Measurements from ENCODE around the gene OGFOD2. TPM values are rescaled to one million over a fixed set of nuclear protein-coding genes. Genes with fewer than 3 reads are reported as not detected.
"Not testable (repeated sequence)": the region's sequence is repeated elsewhere in the genome, so short reads cannot be mapped to it uniquely, and the experiment has no call there.

Gene OGFOD2
- total RNA-seq, 1 experiment from 2014 or later: 21.5 TPM

GRCh38 chr12:122937622-122938091, 37.4 kb upstream of the OGFOD2 start:
- intact Hi-C loops (cut with micrococcal nuclease; ENCODE audit: unreplicated experiment): no loop called here
- Mint-ChIP-seq H3K27me3 (ENCODE audit: unreplicated experiment) (no peaks in the 10 kb centered on the region), H3K36me3 (ENCODE audit: insufficient read depth, unreplicated experiment) (peaks cover 30% of the 10 kb centered on the region), H3K27ac (ENCODE audit: unreplicated experiment) (no peak overlapping the region), H3K4me1 (ENCODE audit: low read depth, unreplicated experiment) (peaks cover 24% of the 10 kb centered on the region), H3K4me3 (ENCODE audit: low read depth, unreplicated experiment) (no peak overlapping the region), H3K9me3 (ENCODE audit: low read depth, unreplicated experiment) (no peaks in the 10 kb centered on the region)
- no TSS peak for BruUV-seq (replicated peaks)
- no peak for DNase-seq
- TF ChIP-seq, protein P1, sequence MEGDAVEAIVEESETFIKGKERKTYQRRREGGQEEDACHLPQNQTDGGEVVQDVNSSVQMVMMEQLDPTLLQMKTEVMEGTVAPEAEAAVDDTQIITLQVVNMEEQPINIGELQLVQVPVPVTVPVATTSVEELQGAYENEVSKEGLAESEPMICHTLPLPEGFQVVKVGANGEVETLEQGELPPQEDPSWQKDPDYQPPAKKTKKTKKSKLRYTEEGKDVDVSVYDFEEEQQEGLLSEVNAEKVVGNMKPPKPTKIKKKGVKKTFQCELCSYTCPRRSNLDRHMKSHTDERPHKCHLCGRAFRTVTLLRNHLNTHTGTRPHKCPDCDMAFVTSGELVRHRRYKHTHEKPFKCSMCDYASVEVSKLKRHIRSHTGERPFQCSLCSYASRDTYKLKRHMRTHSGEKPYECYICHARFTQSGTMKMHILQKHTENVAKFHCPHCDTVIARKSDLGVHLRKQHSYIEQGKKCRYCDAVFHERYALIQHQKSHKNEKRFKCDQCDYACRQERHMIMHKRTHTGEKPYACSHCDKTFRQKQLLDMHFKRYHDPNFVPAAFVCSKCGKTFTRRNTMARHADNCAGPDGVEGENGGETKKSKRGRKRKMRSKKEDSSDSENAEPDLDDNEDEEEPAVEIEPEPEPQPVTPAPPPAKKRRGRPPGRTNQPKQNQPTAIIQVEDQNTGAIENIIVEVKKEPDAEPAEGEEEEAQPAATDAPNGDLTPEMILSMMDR (IDR thresholded peaks at IDR 0.05; ENCODE audit: unreplicated experiment): no peak
- CTCF ChIA-PET: interaction anchor here (0.6 kb wide), 1 partner anchor 118 kb away, joined by 3 read pairs; no protein-coding TSS in a partner anchor

DNA sequence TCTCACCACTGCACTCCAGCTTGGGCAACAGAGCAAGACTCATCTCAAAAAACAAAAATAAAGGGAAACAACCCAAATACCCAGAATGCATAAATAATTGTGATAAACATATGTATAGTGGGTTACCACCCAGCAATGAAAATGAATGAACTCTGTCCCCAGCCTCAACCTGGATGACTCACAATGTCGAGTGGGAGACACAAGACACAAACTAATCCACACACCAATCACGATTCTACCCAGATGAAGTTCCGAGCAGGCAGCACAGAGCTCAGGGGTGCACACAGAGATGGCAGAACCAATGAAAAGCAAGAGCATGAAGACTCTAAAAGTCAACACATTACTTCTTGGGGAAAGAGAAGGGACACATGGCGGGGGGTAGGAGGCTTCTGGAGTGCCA, 35.9 kb upstream of the OGFOD2 start:
- intact Hi-C loops (cut with micrococcal nuclease; ENCODE audit: unreplicated experiment): no loop called here
- TF ChIP-seq, protein P1 (IDR thresholded peaks at IDR 0.05; ENCODE audit: unreplicated experiment): no peak
- peaks cover 43% of the 10 kb centered on the region for H3K36me3 Mint-ChIP-seq (ENCODE audit: insufficient read depth, unreplicated experiment)
- no peak for DNase-seq
- peaks cover 39% of the 10 kb centered on the region for H3K4me1 Mint-ChIP-seq (ENCODE audit: low read depth, unreplicated experiment)
- no TSS peak for BruUV-seq (replicated peaks)
- no peaks in the 10 kb centered on the region for H3K27me3 Mint-ChIP-seq (ENCODE audit: unreplicated experiment)
- H3K4me3 Mint-ChIP-seq (ENCODE audit: low read depth, unreplicated experiment): no peak overlapping the region
- no peak overlapping the region for H3K27ac Mint-ChIP-seq (ENCODE audit: unreplicated experiment)
- CTCF ChIA-PET: no interaction called here
- H3K9me3 Mint-ChIP-seq (ENCODE audit: low read depth, unreplicated experiment): peaks cover 2% of the 10 kb centered on the region

DNA sequence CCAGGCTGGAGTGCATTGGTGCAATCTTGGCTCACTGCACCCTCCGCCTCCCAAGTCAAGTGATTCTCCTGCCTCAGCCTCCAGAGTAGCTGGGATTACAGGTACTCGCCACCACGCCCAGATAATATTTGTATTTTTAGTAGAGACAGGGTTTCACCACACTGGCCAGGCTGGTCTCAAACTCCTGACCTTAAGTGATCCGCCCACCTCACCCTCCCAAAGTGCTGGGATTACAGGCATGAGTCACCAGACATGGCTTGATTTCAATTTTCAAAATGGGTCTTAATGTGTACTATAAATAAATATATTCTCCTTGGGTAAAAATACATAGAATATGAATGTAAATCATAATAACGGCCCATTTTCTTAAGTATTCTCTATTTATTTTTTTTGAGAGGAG, 33.7 kb upstream of the OGFOD2 start:
- BruUV-seq (replicated peaks); H3K27ac Mint-ChIP-seq (ENCODE audit: unreplicated experiment); H3K4me3 Mint-ChIP-seq (ENCODE audit: low read depth, unreplicated experiment); H3K27me3 Mint-ChIP-seq (ENCODE audit: unreplicated experiment); intact Hi-C loops (cut with micrococcal nuclease; ENCODE audit: unreplicated experiment); H3K9me3 Mint-ChIP-seq (ENCODE audit: low read depth, unreplicated experiment); DNase-seq: not testable (repeated sequence)
- H3K36me3 Mint-ChIP-seq (ENCODE audit: insufficient read depth, unreplicated experiment): peaks cover 63% of the 10 kb centered on the region
- peaks cover 61% of the 10 kb centered on the region for H3K4me1 Mint-ChIP-seq (ENCODE audit: low read depth, unreplicated experiment)
- CTCF ChIA-PET: interaction anchor here (0.7 kb wide), 1 partner anchor 37 kb away, joined by 6 read pairs; no protein-coding TSS in a partner anchor

DNA sequence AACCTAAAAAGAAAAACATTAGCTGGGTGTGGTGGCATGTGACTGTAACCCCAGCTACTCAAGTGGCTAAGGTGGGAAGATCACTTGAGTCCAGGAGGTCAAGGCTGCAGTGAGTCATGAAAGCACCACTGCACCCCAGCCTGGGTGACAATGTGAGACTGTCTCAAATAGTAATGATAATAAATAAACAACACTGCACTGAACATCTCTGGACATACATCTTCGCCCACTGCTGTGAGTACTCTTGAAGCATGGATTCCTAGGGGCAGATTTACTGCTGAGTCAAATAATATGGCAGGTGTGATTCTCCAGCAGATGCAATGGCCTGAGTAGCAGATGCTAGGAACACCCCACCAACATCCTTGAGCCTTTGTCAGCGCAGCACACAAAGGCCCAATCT, 32.4 kb upstream of the OGFOD2 start:
- H3K27me3 Mint-ChIP-seq (ENCODE audit: unreplicated experiment): no peaks in the 10 kb centered on the region
- intact Hi-C loops (cut with micrococcal nuclease; ENCODE audit: unreplicated experiment): no loop called here
- DNase-seq: no peak
- H3K4me1 Mint-ChIP-seq (ENCODE audit: low read depth, unreplicated experiment): peaks cover 74% of the 10 kb centered on the region
- peak overlapping the region; percentile 92 for H3K27ac Mint-ChIP-seq (ENCODE audit: unreplicated experiment)
- no TSS peak for BruUV-seq (replicated peaks)
- H3K9me3 Mint-ChIP-seq (ENCODE audit: low read depth, unreplicated experiment): peaks cover 2% of the 10 kb centered on the region
- H3K36me3 Mint-ChIP-seq (ENCODE audit: insufficient read depth, unreplicated experiment): peaks cover 74% of the 10 kb centered on the region
- CTCF ChIA-PET: interaction anchor here (0.8 to 1.4 kb wide), 3 partner anchors 23 to 55 kb away, joined by 3 to 6 read pairs (median 4); no protein-coding TSS in a partner anchor
- TF ChIP-seq, protein P1 (IDR thresholded peaks at IDR 0.05; ENCODE audit: unreplicated experiment): no peak
- H3K4me3 Mint-ChIP-seq (ENCODE audit: low read depth, unreplicated experiment): peak overlapping the region; percentile 63

- TF ChIP-seq, protein P1 (IDR thresholded peaks at IDR 0.05; ENCODE audit: unreplicated experiment): no peak
- Mint-ChIP-seq H3K27ac (ENCODE audit: unreplicated experiment) (peak overlapping the region; percentile 92), H3K4me1 (ENCODE audit: low read depth, unreplicated experiment) (peaks cover 80% of the 10 kb centered on the region), H3K36me3 (ENCODE audit: insufficient read depth, unreplicated experiment) (peaks cover 68% of the 10 kb centered on the region), H3K27me3 (ENCODE audit: unreplicated experiment) (no peaks in the 10 kb centered on the region), H3K9me3 (ENCODE audit: low read depth, unreplicated experiment) (peaks cover 2% of the 10 kb centered on the region), H3K4me3 (ENCODE audit: low read depth, unreplicated experiment) (peak overlapping the region; percentile 63)
- BruUV-seq (replicated peaks): no TSS peak
- CTCF ChIA-PET: no interaction called here
- no peak for DNase-seq
- intact Hi-C loops (cut with micrococcal nuclease; ENCODE audit: unreplicated experiment): no loop called here
Measured at GRCh38 chr12:122943196-122943595, 31.8 kb upstream of the OGFOD2 start.

Data from Calu3 (cell line).